Activated naive CD4-positive, alpha-beta T cell treated with anti-CD3 and anti-CD28 coated beads, Interleukin-2, amount 50 U/mL, for 72 hours (primary cell): ENCODE data around the gene APOC1. TPM values are rescaled to one million over a fixed set of nuclear protein-coding genes. Genes with fewer than 3 reads are reported as not detected.

Experiments used
- ATAC-seq, 2 donors: fragments of 150-1000 bp; cut with Tn5 transposase; 2 replicates each; pipeline ENCODE4 v1.10.0; 2021; ENCODE audit warnings: mild to moderate bottlenecking in 2 of 2, moderate library complexity in 2 of 2
- DNase-seq, 2 donors: peaks; one replicate each; pipeline ENCODE4 v3.0.0; 2021 to 2022; ENCODE audit warnings: low spot score in 2 of 2
- H3K27ac Mint-ChIP-seq, 2 donors: one replicate each; pipeline ENCODE4 v1.8.0; 2022; ENCODE audit warnings: mild to moderate bottlenecking in 2 of 2, mixed read lengths in 2 of 2
- H3K36me3 Mint-ChIP-seq, 2 donors: one replicate each; pipeline ENCODE4 v1.8.0; 2022; ENCODE audit warnings: mixed read lengths in 2 of 2
- H3K9me3 Mint-ChIP-seq, 2 donors: one replicate each; pipeline ENCODE4 v1.8.0; 2022; ENCODE audit warnings: mixed read lengths in 2 of 2
- total RNA-seq, 2 donors: library from RNA; stranded (reverse); gene quantifications; one replicate each; pipeline ENCODE4 v1.2.3, GENCODE V29; 2022

APOC1 gene
- total RNA-seq, 2 donors from 2014 or later, result 0.61 TPM; not detected in 1

- no peaks in the 10 kb centered on the region for H3K36me3 Mint-ChIP-seq
- ATAC-seq, result no peak
- H3K27ac Mint-ChIP-seq, result no peak overlapping the region
- no peaks in the 10 kb centered on the region for H3K9me3 Mint-ChIP-seq
- no peak for DNase-seq
These were observed 15.7 kb downstream of the APOC1 start for GRCh38 chr19:44930088-44930487.

DNA sequence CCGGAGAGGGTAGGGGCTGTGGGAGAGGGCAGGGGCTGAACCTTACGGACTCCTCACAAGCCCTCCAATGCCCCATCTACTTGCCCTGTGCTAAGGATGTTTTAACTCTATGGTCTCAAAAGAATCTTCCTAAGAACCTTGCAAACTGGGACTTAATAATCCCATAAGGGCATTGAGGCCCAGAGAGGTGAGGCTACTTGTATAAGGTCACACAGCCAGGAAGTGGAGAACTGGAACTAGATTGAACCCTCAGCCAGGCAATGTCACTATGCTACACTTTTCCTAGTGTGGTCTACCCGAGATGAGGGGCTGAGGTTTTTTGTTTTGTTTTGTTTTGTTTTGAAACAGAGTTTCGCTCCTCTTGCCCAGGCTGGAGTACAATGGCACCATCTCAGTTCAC, 17.1 kb downstream of the APOC1 start:
- Mint-ChIP-seq H3K36me3 (no peaks in the 10 kb centered on the region), H3K9me3 (no peaks in the 10 kb centered on the region), H3K27ac (no peak overlapping the region)
- DNase-seq (no peak), ATAC-seq (no peak)

- Mint-ChIP-seq H3K36me3 (no peaks in the 10 kb centered on the region), H3K9me3 (no peaks in the 10 kb centered on the region), H3K27ac (no peak overlapping the region)
- ATAC-seq (no peak), DNase-seq (no peak)
These were observed 25.3 kb downstream of the APOC1 start for GRCh38 chr19:44939668-44940067.

DNA sequence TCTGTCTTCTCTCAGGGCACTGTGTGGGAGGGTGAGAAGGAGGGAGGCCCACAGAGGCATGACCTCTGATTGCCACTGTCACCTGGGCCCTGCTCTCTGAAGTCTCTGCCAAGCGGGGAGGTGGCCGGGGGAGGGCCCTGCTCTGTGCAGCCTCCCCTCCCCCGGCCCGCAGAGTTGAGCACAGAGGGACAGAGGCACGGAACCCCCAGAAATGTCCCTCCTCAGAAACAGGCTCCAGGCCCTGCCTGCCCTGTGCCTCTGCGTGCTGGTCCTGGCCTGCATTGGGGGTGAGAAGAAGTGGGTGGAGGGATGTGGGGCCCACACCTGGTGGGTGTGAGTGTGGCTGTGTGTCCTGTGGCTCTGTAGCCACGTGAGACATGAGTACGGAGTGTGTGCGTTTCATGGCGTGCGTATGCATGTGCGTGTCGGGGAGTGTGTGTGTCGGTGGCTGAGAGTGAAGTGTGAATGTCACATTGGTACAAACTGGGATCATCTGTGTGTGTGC, 27.7 kb downstream of the APOC1 start, which contains the start of gene APOC4:
TSS of gene APOC4 (plus strand) at position 171 of the 505 bp plus-strand sequence. CDS start at position 212, 41 bp downstream.
- Mint-ChIP-seq H3K36me3 (no peaks in the 10 kb centered on the region), H3K27ac (no peak within 1 kb of the TSS), H3K9me3 (no peaks in the 10 kb centered on the region)
- ATAC-seq, result no peak
- no peak for DNase-seq

- no peaks in the 10 kb centered on the region for H3K36me3 Mint-ChIP-seq
- peak overlapping the region; percentile 51 to 93 for H3K27ac Mint-ChIP-seq
- no peak for ATAC-seq
- DNase-seq, result no peak
- H3K9me3 Mint-ChIP-seq, result no peaks in the 10 kb centered on the region
These were observed 29.4 kb downstream of the APOC1 start for GRCh38 chr19:44943801-44944249.

DNA sequence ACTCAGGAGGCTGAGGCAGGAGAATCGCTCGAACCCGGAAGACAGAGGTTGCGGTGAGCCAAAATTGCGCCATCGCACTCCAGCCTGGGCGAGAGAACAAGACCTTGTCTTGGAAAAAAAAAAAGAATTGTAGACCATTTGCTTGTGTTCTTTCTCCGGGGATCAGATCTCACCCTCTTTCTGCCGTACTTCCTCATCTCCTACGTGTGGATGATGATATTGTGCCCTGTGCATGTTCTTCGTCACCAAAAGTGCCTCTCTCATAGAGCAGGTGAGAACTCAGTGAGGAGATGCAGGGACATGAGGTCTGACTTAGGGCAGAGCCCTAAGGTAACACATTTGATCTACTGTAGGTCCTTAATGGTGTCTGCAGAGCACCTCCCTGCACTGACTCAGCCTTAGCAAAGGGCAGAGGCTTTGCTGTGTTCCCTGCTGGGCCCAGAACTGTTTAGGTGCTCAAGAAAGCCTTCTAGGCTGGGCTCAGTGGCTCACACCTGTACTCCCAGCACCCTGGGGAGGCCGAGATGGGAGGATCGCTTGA, 32.7 kb downstream of the APOC1 start:
- DNase-seq (no peak), ATAC-seq (no peak)
- Mint-ChIP-seq H3K36me3 (no peaks in the 10 kb centered on the region), H3K9me3 (no peaks in the 10 kb centered on the region), H3K27ac (peak overlapping the region in 1 of 2 donors; percentile 50)

GRCh38 chr19:44948237-44948636, 33.8 kb downstream of the APOC1 start:
- DNase-seq (no peak), ATAC-seq (no peak)
- Mint-ChIP-seq H3K36me3 (no peaks in the 10 kb centered on the region), H3K27ac (no peak overlapping the region), H3K9me3 (no peaks in the 10 kb centered on the region)

- no peak overlapping the region for H3K27ac Mint-ChIP-seq
- ATAC-seq, result no peak
- H3K36me3 Mint-ChIP-seq, result peaks cover 0 to 4% of the 10 kb centered on the region in 2 donors
- DNase-seq, result no peak
- H3K9me3 Mint-ChIP-seq, result no peaks in the 10 kb centered on the region
These were observed 34.5 kb downstream of the APOC1 start for GRCh38 chr19:44948763-44949374.

- no peak for ATAC-seq
- DNase-seq, result no peak
- H3K27ac Mint-ChIP-seq, result no peak overlapping the region
- H3K9me3 Mint-ChIP-seq, result no peaks in the 10 kb centered on the region
- H3K36me3 Mint-ChIP-seq, result peaks cover 0 to 4% of the 10 kb centered on the region in 2 donors
These were observed 35.1 kb downstream of the APOC1 start for GRCh38 chr19:44949550-44949949.

GRCh38 chr19:44951179-44952159, 37.1 kb downstream of the APOC1 start:
- no peaks in the 10 kb centered on the region for H3K9me3 Mint-ChIP-seq
- peaks cover 4 to 7% of the 10 kb centered on the region in 2 donors for H3K36me3 Mint-ChIP-seq
- peak in 1 of 2 donors; percentile 12 for ATAC-seq
- DNase-seq, result peak in 1 of 2 donors; percentile 72
- peak overlapping the region in 1 of 2 donors; percentile 15 for H3K27ac Mint-ChIP-seq

- no peak for DNase-seq
- peaks cover 4 to 7% of the 10 kb centered on the region in 2 donors for H3K36me3 Mint-ChIP-seq
- ATAC-seq, result no peak
- peak overlapping the region; percentile 93 to 99 for H3K27ac Mint-ChIP-seq
- no peaks in the 10 kb centered on the region for H3K9me3 Mint-ChIP-seq
These were observed 39.9 kb downstream of the APOC1 start for GRCh38 chr19:44954278-44954648.

GRCh38 chr19:44954649-44955504, 40.5 kb downstream of the APOC1 start, which contains the start of gene CLPTM1:
CLPTM1 (plus strand) TSS chr19:44955380; CDS start chr19:44955396, 16 bp downstream.
- DNase-seq (peak; percentile 93 to 96), ATAC-seq (peak; percentile 97)
- peak within 1 kb of the TSS; percentile 93 to 99 for H3K27ac Mint-ChIP-seq
- no peaks in the 10 kb centered on the region for H3K9me3 Mint-ChIP-seq
- peaks cover 4 to 7% of the 10 kb centered on the region in 2 donors for H3K36me3 Mint-ChIP-seq

- no peaks in the 10 kb centered on the region for H3K9me3 Mint-ChIP-seq
- peak overlapping the region; percentile 93 to 97 for H3K27ac Mint-ChIP-seq
- peak in 1 of 2 donors; percentile 9 for ATAC-seq
- peaks cover 4 to 7% of the 10 kb centered on the region in 2 donors for H3K36me3 Mint-ChIP-seq
- no peak for DNase-seq
These were observed 41.4 kb downstream of the APOC1 start for GRCh38 chr19:44955505-44956439.

GRCh38 chr19:44957526-44957925, 43.1 kb downstream of the APOC1 start:
- peak overlapping the region; percentile 79 to 93 for H3K27ac Mint-ChIP-seq
- H3K9me3 Mint-ChIP-seq, result no peaks in the 10 kb centered on the region
- ATAC-seq (no peak), DNase-seq (no peak)
- H3K36me3 Mint-ChIP-seq, result peaks cover 4 to 7% of the 10 kb centered on the region in 2 donors

DNA sequence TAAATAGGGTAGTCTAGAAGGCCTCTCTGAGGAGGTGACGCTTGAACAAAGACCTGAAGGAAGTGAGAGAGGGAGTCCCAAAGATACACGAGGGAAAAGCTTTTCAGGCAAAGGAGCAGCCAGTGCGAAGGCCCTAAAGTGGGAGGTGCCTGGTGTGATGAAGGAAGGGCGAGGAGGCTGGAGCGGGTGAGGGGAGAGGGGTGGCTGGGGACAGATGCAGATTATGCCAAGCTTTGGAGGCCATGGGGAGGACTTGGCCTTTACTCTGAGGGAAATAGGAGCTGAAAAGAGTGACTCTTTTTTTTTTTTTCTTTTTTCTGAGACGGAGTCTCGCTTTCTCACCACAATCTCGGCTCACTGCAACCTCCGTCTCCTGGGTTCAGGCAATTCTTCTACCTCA, 43.7 kb downstream of the APOC1 start:
- ATAC-seq (no peak), DNase-seq (no peak)
- no peak overlapping the region for H3K27ac Mint-ChIP-seq
- H3K36me3 Mint-ChIP-seq, result peaks cover 4 to 7% of the 10 kb centered on the region in 2 donors
- H3K9me3 Mint-ChIP-seq, result no peaks in the 10 kb centered on the region
